H9 (cell line): ENCODE measurements around the gene GPHA2. TPM values are rescaled to one million over a fixed set of nuclear protein-coding genes. Genes with fewer than 3 reads are reported as not detected.

ENCODE experiments used
- DNase-seq: peaks from one replicate; pipeline ENCODE4 v3.0.0-alpha.2; 2017
- H2AFZ ChIP-seq: one replicate; pipeline ENCODE4 v1.6.1; 2013; ENCODE audit warnings: mild to moderate bottlenecking, low read length, control low read depth, moderate library complexity
- H2AK5ac ChIP-seq: 2 replicates; pipeline ENCODE4 v1.6.1; 2013; ENCODE audit warnings: low read length, control low read depth, mixed read lengths; ENCODE audit not compliant: insufficient read length
- H2BK120ac ChIP-seq: one replicate; pipeline ENCODE4 v1.6.1; 2013; ENCODE audit warnings: low read depth, mild to moderate bottlenecking, low read length, control low read depth, inconsistent platforms; ENCODE audit not compliant: poor library complexity, severe bottlenecking
- H2BK12ac ChIP-seq: 2 replicates; pipeline ENCODE4 v1.6.1; 2013; ENCODE audit warnings: low read length, control low read depth, mixed read lengths, low read depth; ENCODE audit not compliant: insufficient read length
- H2BK15ac ChIP-seq: 2 replicates; pipeline ENCODE4 v1.6.1; 2013; ENCODE audit warnings: low read depth, low read length, control low read depth
- H2BK20ac ChIP-seq: one replicate; pipeline ENCODE4 v1.6.1; 2013; ENCODE audit warnings: low read depth, mild to moderate bottlenecking, low read length, control low read depth, inconsistent platforms; ENCODE audit not compliant: poor library complexity, severe bottlenecking
- H2BK5ac ChIP-seq: 2 replicates; pipeline ENCODE4 v1.6.1; 2013; ENCODE audit warnings: low read length, control low read depth, mixed read lengths; ENCODE audit not compliant: insufficient read length
- H3K14ac ChIP-seq: 2 replicates; pipeline ENCODE4 v1.6.1; 2013; ENCODE audit warnings: low read length, control low read depth; ENCODE audit not compliant: insufficient read depth
- H3K18ac ChIP-seq: 2 replicates; pipeline ENCODE4 v1.6.1; 2013; ENCODE audit warnings: low read depth, mild to moderate bottlenecking, mixed read lengths, low read length, control low read depth; ENCODE audit not compliant: insufficient read length
- H3K23ac ChIP-seq: 2 replicates; pipeline ENCODE4 v1.6.1; 2013; ENCODE audit warnings: low read length, control low read depth, mixed read lengths, low read depth; ENCODE audit not compliant: insufficient read length
- H3K23me2 ChIP-seq: 2 replicates; pipeline ENCODE4 v1.6.1; 2013; ENCODE audit warnings: low read depth, mild to moderate bottlenecking, mixed read lengths, low read length, control low read depth; ENCODE audit not compliant: insufficient read length, poor library complexity, severe bottlenecking
- H3K27ac ChIP-seq: 2 replicates; pipeline ENCODE4 v1.5.1; 2013; ENCODE audit warnings: low read length, control low read depth, mixed read lengths, low read depth; ENCODE audit not compliant: insufficient read length
- H3K27me3 ChIP-seq: 2 replicates; pipeline ENCODE4 v1.6.1; 2013; ENCODE audit warnings: low read length, control low read depth, inconsistent platforms; ENCODE audit not compliant: insufficient read depth
- H3K4ac ChIP-seq: 2 replicates; pipeline ENCODE4 v1.6.1; 2013; ENCODE audit warnings: low read depth, mild to moderate bottlenecking, control low read depth, inconsistent platforms, low read length, moderate library complexity
- H3K4me1 ChIP-seq: 2 replicates; pipeline ENCODE4 v1.6.1; 2013; ENCODE audit warnings: low read length, control low read depth, inconsistent platforms; ENCODE audit not compliant: insufficient read depth
- H3K4me2 ChIP-seq: 2 replicates; pipeline ENCODE4 v1.6.1; 2013; ENCODE audit warnings: low read length, control low read depth, mixed read lengths; ENCODE audit not compliant: insufficient read length, insufficient read depth
- H3K56ac ChIP-seq: 2 replicates; pipeline ENCODE4 v1.6.1; 2013; ENCODE audit warnings: low read depth, mild to moderate bottlenecking, mixed read lengths, low read length, control low read depth; ENCODE audit not compliant: insufficient read length
- H3K79me1 ChIP-seq: 2 replicates; pipeline ENCODE4 v1.6.1; 2013; ENCODE audit warnings: low read depth, mild to moderate bottlenecking, moderate library complexity, low read length, control low read depth, inconsistent platforms; ENCODE audit not compliant: insufficient read depth, poor library complexity, severe bottlenecking
- H3K79me2 ChIP-seq: 2 replicates; pipeline ENCODE4 v1.6.1; 2013; ENCODE audit warnings: low read length, control low read depth, inconsistent platforms; ENCODE audit not compliant: insufficient read depth
- H3K9ac ChIP-seq: 2 replicates; pipeline ENCODE4 v1.6.1; 2013; ENCODE audit warnings: low read length, control low read depth, mixed read lengths; ENCODE audit not compliant: insufficient read length; ENCODE audit errors: extremely low read depth
- H3K9me3 ChIP-seq: one replicate; pipeline ENCODE4 v1.6.1; 2013; ENCODE audit warnings: low read depth, low read length, inconsistent platforms; ENCODE audit not compliant: control insufficient read depth
- H3T11ph ChIP-seq: one replicate; pipeline ENCODE4 v1.6.1; 2013; ENCODE audit warnings: mild to moderate bottlenecking, low read length, control low read depth, inconsistent platforms
- H4K20me1 ChIP-seq: one replicate; pipeline ENCODE4 v1.6.1; 2013; ENCODE audit not compliant: control insufficient read depth, insufficient read length, insufficient read depth
- H4K5ac ChIP-seq: 2 replicates; pipeline ENCODE4 v1.6.1; 2013; ENCODE audit warnings: low read depth, mild to moderate bottlenecking, mixed read lengths, low read length, control low read depth; ENCODE audit not compliant: insufficient read length
- H4K8ac ChIP-seq: replicated peaks from 2 replicates; pipeline ENCODE4 v1.6.1; 2013; ENCODE audit warnings: low read length, control low read depth, mixed read lengths, low read depth; ENCODE audit not compliant: insufficient read length
- H4K91ac ChIP-seq: 2 replicates; pipeline ENCODE4 v1.6.1; 2013; ENCODE audit warnings: low read depth, mild to moderate bottlenecking, moderate library complexity, mixed read lengths, low read length, control low read depth; ENCODE audit not compliant: insufficient read length
- H3K27ac Mint-ChIP-seq, 3 experiments: 2 replicates in 2 of 3; 3 replicates in 1 of 3; pipeline ENCODE4 v1.8.0; 2020 to 2021; ENCODE audit warnings: mixed read lengths in 3 of 3, mild to moderate bottlenecking in 1 of 3, moderate library complexity in 1 of 3
- H3K27me3 Mint-ChIP-seq: 2 replicates; pipeline ENCODE4 v1.8.0; 2021; ENCODE audit warnings: low read depth, mild to moderate bottlenecking, moderate library complexity, mixed read lengths
- H3K36me3 Mint-ChIP-seq, 3 experiments: 2 replicates in 2 of 3; 3 replicates in 1 of 3; pipeline ENCODE4 v1.8.0; 2020 to 2021; ENCODE audit warnings: low read depth in 3 of 3, mixed read lengths in 3 of 3; ENCODE audit not compliant: insufficient read depth in 1 of 3
- H3K4me1 Mint-ChIP-seq, 2 experiments: 2 replicates each; pipeline ENCODE4 v1.8.0; 2020; ENCODE audit warnings: mixed read lengths in 2 of 2
- H3K4me3 Mint-ChIP-seq, 2 experiments: 2 replicates in 1 of 2; 3 replicates in 1 of 2; pipeline ENCODE4 v1.8.0; 2020 to 2021; ENCODE audit warnings: mild to moderate bottlenecking in 2 of 2, mixed read lengths in 2 of 2, moderate library complexity in 1 of 2
- H3K9me3 Mint-ChIP-seq, 2 experiments: 2 replicates in 1 of 2; 3 replicates in 1 of 2; pipeline ENCODE4 v1.8.0; 2020; ENCODE audit warnings: mild to moderate bottlenecking in 2 of 2, mixed read lengths in 2 of 2, moderate library complexity in 1 of 2
- CTCF ChIP-seq: fragments of 200-600 bp; sonication (generic); conservative IDR thresholded peaks from 3 replicates; pipeline ENCODE4 v1.8.0; 2021; ENCODE audit warnings: antibody characterized with exemption, mild to moderate bottlenecking
- WGBS: extraction: QIAGEN DNeasy Blood & Tissue Kit; methylation state at CpG from one replicate; pipeline ENCODE4 v1.1.7; 2013; ENCODE audit warnings: missing lambda C conversion rate, low lambda C conversion rate, mixed read lengths; ENCODE audit not compliant: insufficient read length; ENCODE audit errors: extremely low coverage; 5-methylcytosine and 5-hydroxymethylcytosine counted together
- total RNA-seq: library from RNA; stranded (reverse); gene quantifications from 2 replicates; pipeline ENCODE4 v1.2.1, GENCODE V29; 2021

Gene GPHA2
- total RNA-seq, 1 experiment from 2014 or later: 2.1 TPM

GRCh38 chr11:64926689-64927088, 9.0 kb downstream of the GPHA2 start:
- H3K56ac ChIP-seq: no peak overlapping the region
- no peaks in the 10 kb centered on the region for H3K79me1 ChIP-seq
- H3K79me2 ChIP-seq: no peaks in the 10 kb centered on the region
- H2BK20ac ChIP-seq: no peak overlapping the region
- no peak for DNase-seq
- no peak overlapping the region for H2BK12ac ChIP-seq
- H3K14ac ChIP-seq: no peak overlapping the region
- no peak overlapping the region for H2BK15ac ChIP-seq
- peaks cover 7% of the 10 kb centered on the region for H3K23me2 ChIP-seq
- H2AK5ac ChIP-seq: no peak overlapping the region
- H2BK120ac ChIP-seq: no peak overlapping the region
- no peak overlapping the region for H2AFZ ChIP-seq
- no peaks in the 10 kb centered on the region for H3K4me1 ChIP-seq
- no peaks in the 10 kb centered on the region for H3K36me3 Mint-ChIP-seq
- no CpG with 5 or more reads among the region's 22 CpGs for WGBS
- no peaks in the 10 kb centered on the region for H3K27me3 ChIP-seq
- no peak overlapping the region for H3K9ac ChIP-seq
- no peak overlapping the region for H3K18ac ChIP-seq
- no peak overlapping the region for H3K27ac Mint-ChIP-seq
- H4K8ac ChIP-seq: no peak overlapping the region
- no peak overlapping the region for H3K27ac ChIP-seq
- no peaks in the 10 kb centered on the region for H3K9me3 ChIP-seq
- no peak overlapping the region for H3T11ph ChIP-seq
- no peak overlapping the region for H4K5ac ChIP-seq
- no peak overlapping the region for H3K4me2 ChIP-seq
- peak overlapping the region in 1 of 2 experiments; percentile 40; a peak in 1 of 5 replicates for H3K4me3 Mint-ChIP-seq
- no peak overlapping the region for H4K91ac ChIP-seq
- peaks cover 7% of the 10 kb centered on the region for H3K27me3 Mint-ChIP-seq
- H4K20me1 ChIP-seq: no peaks in the 10 kb centered on the region
- no peak overlapping the region for H3K23ac ChIP-seq
- peaks cover 8 to 16% of the 10 kb centered on the region in 2 experiments for H3K4me1 Mint-ChIP-seq
- no peak overlapping the region for H3K4ac ChIP-seq
- no peak overlapping the region for H2BK5ac ChIP-seq
- no peak for TF ChIP-seq CTCF
- H3K9me3 Mint-ChIP-seq: no peaks in the 10 kb centered on the region
